Raji (cell line): ENCODE measurements around the gene PROSER2.

Experiments used
- POLR2A ChIP-seq: IDR thresholded peaks from 2 replicates; pipeline ENCODE4 v1.6.1; 2011; ENCODE audit warnings: low read depth, low read length, control low read depth; ENCODE audit not compliant: insufficient read depth

The PROSER2 gene

GRCh38 chr10:11823122-11823988 is at the start of gene PROSER2:
PROSER2 (plus strand) TSS chr10:11823356; CDS start chr10:11852078, 28,722 bp downstream.
- TF ChIP-seq POLR2A: peak; percentile 59; the same call in 1 of the 2 replicates

DNA sequence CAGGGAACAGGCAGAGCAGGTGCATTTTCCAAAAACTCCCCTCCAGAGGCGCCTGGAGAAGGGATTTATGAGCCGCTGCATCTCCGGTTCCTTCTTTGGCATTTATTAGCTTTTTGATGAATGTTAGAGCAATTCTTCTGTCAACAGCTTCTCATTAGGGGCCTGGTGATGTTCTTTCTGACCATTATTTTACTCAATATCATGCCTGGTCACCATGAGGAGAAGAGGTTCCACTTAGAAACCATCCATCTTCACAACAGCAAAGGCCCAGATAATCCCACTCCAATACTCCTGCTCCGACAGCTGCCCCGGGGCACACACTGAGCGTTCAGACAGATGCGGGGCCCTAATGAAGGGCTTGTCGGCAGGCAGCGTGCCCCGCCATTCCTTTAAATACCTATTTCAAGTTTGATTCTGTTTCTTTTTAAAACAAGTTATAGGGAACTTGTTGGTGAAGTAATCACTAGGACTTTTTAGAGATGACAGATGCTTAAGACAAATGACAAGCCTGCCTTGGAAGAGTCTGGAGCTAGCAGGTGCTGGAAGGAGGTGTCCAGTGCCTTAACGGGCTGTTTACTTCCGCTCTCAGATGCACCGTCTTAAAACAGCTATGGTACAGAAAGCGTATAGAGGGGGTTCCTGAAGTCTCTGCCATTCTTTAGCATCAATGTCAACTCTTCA is 49.3 kb upstream of the PROSER2 start:
- TF ChIP-seq POLR2A: no peak

- TF ChIP-seq POLR2A: no peak
Observed at GRCh38 chr10:11775412-11775811, 47.7 kb upstream of the PROSER2 start.

DNA sequence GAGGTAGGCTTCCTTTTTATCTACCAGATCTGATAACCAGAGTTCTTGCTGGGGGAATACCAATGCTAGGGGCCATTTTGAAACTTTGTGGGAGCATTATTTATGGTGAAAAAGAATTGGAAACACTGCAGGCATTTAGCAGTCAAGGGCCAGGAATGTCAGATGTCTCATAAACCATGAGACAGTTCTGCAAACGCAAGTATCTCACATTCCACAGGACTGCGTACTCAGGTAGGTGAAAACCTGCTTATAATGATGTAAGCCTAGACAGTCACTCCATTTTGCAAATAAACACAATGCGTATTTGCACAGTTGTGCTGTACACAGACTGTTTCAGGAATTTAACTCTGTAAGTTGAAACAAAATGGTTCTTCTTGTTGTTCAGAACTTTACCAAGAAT is 47.1 kb upstream of the PROSER2 start:
- TF ChIP-seq POLR2A: no peak

DNA sequence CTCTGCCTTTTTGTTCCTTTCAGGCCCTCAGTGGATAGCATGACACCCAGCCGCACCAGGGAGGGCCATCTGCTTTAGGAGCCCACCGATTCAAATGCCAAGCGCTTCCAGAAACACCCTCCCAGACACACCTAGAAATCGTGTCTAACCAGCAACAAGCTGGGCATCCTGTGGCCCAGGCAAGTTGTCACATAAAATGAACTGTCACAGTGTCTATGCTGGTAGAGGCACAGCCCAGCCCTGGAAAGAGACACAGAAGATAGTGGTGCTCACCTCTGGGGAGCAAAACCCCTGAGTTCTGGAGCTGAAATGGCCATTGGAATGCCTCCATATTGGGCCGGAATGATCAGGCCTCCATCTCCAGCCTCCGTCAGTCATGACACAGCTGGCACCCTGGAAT is 42.0 kb upstream of the PROSER2 start:
- TF ChIP-seq POLR2A: no peak

DNA sequence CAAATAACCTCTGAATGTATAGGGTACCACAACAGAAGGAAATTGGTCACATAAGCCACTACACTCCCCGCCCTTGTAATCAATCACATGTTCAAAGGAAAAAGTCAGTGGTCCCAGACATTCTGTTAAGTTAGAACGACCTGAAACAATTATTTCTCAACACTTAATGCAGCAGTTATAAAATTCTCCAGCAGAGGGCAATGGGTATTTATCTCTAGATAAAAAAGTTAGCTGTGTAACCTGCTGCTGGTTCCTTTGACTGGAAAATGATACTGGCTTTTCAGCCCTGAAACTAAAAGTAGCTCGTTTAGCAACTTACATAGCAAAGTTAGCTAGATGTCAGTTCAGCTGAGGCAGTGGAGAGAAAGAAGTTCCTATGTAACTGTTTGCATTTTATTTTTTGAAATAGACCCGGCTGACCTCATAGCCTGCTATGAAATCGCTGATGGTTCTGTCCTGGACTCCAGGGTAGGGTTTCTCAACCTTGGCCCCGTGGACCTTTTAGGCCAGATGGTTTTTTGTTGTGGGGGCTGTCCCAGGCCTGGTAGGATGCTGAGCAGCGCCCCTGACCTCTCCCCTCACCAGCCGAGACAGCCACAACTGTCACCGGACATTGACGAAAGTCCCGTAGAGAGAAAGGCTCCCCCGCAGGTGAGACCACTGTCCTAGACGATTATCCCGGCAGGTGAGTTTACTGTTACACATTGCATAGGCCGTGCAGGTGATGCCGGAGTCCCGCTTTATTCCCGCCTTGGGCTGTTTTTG is 40.2 kb upstream of the PROSER2 start:
- no peak for TF ChIP-seq POLR2A

DNA sequence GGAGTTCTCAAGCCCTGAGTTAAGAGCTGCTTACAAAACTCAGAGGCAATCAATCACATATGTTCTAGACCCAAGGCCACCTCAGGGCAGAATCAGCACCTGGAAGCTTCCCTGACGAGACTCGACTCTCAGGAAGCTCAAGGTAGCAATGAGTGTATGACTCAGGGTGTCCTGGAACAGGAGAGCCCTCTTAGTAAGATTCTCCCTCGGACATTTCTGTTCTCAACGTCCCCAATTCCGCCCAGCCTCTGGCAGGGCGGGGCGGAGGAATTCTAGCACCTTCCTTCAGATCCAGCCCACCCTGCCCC is 39.6 kb upstream of the PROSER2 start:
- no peak for TF ChIP-seq POLR2A

DNA sequence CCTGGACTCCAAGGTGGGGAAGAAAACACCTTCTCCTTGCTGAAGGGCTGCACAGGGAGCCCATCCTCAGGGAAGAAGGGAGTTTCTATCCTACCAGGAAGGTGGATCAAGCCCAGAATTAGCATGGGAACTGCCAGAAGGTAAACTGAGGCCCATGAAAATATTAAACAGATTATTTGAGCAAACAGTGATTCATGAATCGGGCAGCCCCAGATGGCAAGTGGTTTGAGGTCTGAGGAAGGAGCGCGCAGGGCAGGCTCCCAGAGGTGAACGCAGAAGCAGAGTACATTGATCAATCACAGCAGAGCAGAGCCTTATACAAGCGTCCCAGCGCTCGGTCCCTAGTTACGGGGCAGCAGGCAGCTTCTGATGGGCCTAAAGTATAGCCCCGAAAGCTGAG is 35.8 kb upstream of the PROSER2 start:
- no peak for TF ChIP-seq POLR2A

DNA sequence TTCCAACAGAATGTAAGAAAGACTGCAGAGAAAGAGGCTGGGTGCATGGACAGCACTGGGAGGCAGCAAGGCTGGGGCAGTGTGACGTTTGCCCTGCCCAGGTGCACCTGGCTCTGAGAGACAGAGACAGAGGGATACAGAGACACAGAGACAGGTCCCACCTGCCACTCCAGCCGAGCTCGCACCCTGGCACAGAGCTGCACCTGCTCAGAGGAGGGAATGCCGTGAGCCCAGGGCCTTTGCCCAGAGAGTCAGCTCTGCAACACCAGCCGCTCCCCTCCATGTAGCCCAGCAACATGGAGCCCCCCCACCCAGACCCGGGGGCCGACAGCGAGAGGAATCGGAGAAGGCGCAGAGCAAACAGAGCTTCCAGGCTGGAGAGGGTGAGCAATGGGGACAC is 35.3 kb upstream of the PROSER2 start:
- TF ChIP-seq POLR2A: no peak

GRCh38 chr10:11789306-11789705 is 33.9 kb upstream of the PROSER2 start:
- TF ChIP-seq POLR2A: no peak

GRCh38 chr10:11789956-11790355 is 33.2 kb upstream of the PROSER2 start:
- TF ChIP-seq POLR2A: no peak

DNA sequence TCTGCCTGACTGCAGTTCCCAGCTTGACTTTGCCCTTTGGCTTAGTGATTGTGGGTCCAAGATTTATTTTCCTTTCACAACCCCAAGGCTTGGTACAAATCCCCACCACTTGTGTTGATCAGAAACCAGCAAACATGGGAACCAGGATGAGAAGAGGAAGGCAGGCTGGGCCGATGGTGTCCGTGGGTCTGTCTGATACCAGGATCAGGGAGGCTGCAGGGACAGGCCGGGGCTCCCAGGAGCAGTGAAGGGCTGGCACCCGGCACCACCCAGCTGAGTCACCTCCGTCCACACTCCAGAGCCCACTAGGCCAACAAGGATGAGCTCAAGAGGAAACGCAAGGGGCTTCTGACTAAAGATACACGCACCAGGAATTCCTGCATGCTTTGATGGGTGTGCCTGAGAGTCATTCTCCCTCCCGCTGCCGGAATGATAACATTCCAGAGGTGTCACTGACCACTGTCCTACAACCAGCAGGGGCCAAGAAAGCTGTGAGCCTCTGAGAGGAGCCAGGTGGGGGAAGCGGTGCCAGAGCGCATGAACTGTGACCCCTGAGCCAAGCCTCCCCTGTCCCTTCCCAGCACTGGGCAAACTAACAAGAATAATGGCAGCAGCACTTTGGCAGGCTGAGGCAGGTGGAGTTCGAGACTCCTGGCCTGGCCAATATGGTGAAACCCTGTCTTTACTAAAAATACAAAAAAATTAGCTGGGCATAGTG is 29.2 kb upstream of the PROSER2 start:
- no peak for TF ChIP-seq POLR2A

GRCh38 chr10:11794566-11794965 is 28.6 kb upstream of the PROSER2 start:
- TF ChIP-seq POLR2A: no peak

DNA sequence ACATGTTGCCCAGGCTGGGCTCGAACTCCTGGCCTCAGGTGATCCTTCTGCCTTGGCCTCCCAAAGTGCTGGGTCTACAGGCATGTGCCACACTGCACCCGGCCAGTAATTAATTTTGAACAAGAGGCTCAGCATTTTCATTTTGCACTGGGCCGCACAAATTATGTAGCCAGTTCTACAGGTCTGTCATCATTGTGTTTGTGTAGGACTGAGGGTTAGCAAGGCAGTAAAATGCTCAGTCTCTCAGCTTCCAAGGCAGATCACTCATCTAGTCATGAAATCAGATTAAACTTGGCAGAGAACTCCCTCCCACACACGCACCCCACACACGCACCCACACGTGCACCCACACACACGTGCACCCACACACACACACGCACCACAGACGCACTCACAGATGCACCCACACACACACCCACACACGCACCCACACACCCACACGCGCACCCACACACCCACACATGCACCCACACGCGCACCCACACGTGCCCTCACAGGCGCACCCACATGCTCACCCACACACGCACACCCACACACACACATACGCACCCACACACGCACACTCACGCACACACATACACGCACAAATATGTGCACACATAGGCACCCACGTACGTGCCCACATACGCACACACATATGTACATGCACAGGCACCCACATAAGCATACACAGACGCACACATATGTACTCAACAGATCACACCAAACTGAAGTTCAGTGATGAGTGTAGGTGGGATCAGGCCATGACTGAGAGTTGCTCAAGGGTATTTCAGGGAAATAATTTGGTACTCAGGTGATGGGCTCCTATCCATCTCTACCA is 27.8 kb upstream of the PROSER2 start:
- no peak for TF ChIP-seq POLR2A
